IPS DF 6.9 (cell line): ENCODE data around the gene C2orf72.
"Not testable (repeated sequence)": the region's sequence is repeated elsewhere in the genome, so short reads cannot be mapped to it uniquely, and the experiment has no call there.

Experiments
- DNase-seq: peaks from one replicate; pipeline ENCODE4 v3.0.0-alpha.2; 2013; ENCODE audit warnings: low read depth, low spot score
- H3K27ac ChIP-seq: one replicate; pipeline ENCODE4 v1.5.1; 2013; ENCODE audit warnings: low read length, control low read depth
- H3K27me3 ChIP-seq: 2 replicates; pipeline ENCODE4 v1.6.1; 2013; ENCODE audit warnings: mild to moderate bottlenecking, low read length; ENCODE audit not compliant: control insufficient read depth, insufficient read depth
- H3K36me3 ChIP-seq: 2 replicates; pipeline ENCODE4 v1.6.1; 2013; ENCODE audit warnings: low read length; ENCODE audit not compliant: control insufficient read depth, insufficient read depth
- H3K4me1 ChIP-seq: 2 replicates; pipeline ENCODE4 v1.6.1; 2013; ENCODE audit warnings: low read length; ENCODE audit not compliant: control insufficient read depth, insufficient read depth
- H3K4me3 ChIP-seq: 2 replicates; pipeline ENCODE4 v1.5.1; 2013; ENCODE audit warnings: mild to moderate bottlenecking, low read length
- H3K9me3 ChIP-seq: 2 replicates; pipeline ENCODE4 v1.6.1; 2013; ENCODE audit warnings: low read length, inconsistent platforms; ENCODE audit not compliant: control insufficient read depth, insufficient read depth
- WGBS: extraction: QIAGEN DNeasy Blood & Tissue Kit; methylation state at CpG from one replicate; pipeline ENCODE4 v1.1.7; 2013; ENCODE audit warnings: mixed read lengths, missing lambda C conversion rate; ENCODE audit not compliant: insufficient read length, insufficient coverage; 5-methylcytosine and 5-hydroxymethylcytosine counted together

The C2orf72 gene

GRCh38 chr2:231012463-231012862 is 24.9 kb upstream of the C2orf72 start:
- DNase-seq = no peak
- Histone ChIP-seq H3K27me3 (no peaks in the 10 kb centered on the region), H3K36me3 (no peaks in the 10 kb centered on the region), H3K9me3 (no peaks in the 10 kb centered on the region), H3K27ac (no peak overlapping the region), H3K4me1 (peaks cover 5% of the 10 kb centered on the region), H3K4me3 (no peak overlapping the region)
- WGBS = no CpG with 5 or more reads among the region's 3 CpGs

GRCh38 chr2:231013820-231014219 is 23.5 kb upstream of the C2orf72 start:
- H3K9me3 ChIP-seq = no peaks in the 10 kb centered on the region
- H3K36me3 ChIP-seq = no peaks in the 10 kb centered on the region
- H3K27me3 ChIP-seq = no peaks in the 10 kb centered on the region
- WGBS = no CpG with 5 or more reads among the region's 3 CpGs
- no peak overlapping the region for H3K27ac ChIP-seq
- no peak overlapping the region for H3K4me3 ChIP-seq
- no peak for DNase-seq
- peaks cover 5% of the 10 kb centered on the region for H3K4me1 ChIP-seq

GRCh38 chr2:231015478-231015877 is 21.8 kb upstream of the C2orf72 start:
- DNase-seq = no peak

GRCh38 chr2:231015926-231016325 is 21.4 kb upstream of the C2orf72 start:
- no peaks in the 10 kb centered on the region for H3K27me3 ChIP-seq
- H3K4me1 ChIP-seq = peaks cover 5% of the 10 kb centered on the region
- no peak for DNase-seq
- no peak overlapping the region for H3K27ac ChIP-seq
- no CpG with 5 or more reads among the region's 3 CpGs for WGBS
- no peak overlapping the region for H3K4me3 ChIP-seq
- no peaks in the 10 kb centered on the region for H3K36me3 ChIP-seq
- H3K9me3 ChIP-seq = no peaks in the 10 kb centered on the region

More at GRCh38 chr2:231015478-231015877, 21.8 kb upstream of the C2orf72 start:
- no peaks in the 10 kb centered on the region for H3K36me3 ChIP-seq
- no CpG with 5 or more reads among the region's 7 CpGs for WGBS
- no peak overlapping the region for H3K4me3 ChIP-seq
- no peak overlapping the region for H3K27ac ChIP-seq
- H3K4me1 ChIP-seq = peaks cover 5% of the 10 kb centered on the region
- no peaks in the 10 kb centered on the region for H3K27me3 ChIP-seq
- no peaks in the 10 kb centered on the region for H3K9me3 ChIP-seq

GRCh38 chr2:231016566-231017230 is 20.6 kb upstream of the C2orf72 start:
- Histone ChIP-seq H3K4me1 (peaks cover 5% of the 10 kb centered on the region), H3K9me3 (no peaks in the 10 kb centered on the region), H3K4me3 (no peak overlapping the region), H3K27ac (no peak overlapping the region), H3K27me3 (no peaks in the 10 kb centered on the region), H3K36me3 (no peaks in the 10 kb centered on the region)
- no peak for DNase-seq
- no CpG with 5 or more reads among the region's 6 CpGs for WGBS

GRCh38 chr2:231017231-231017598 is 20.1 kb upstream of the C2orf72 start:
- H3K4me3 ChIP-seq = no peak overlapping the region
- DNase-seq = no peak
- WGBS = no CpG with 5 or more reads among the region's 4 CpGs
- no peaks in the 10 kb centered on the region for H3K27me3 ChIP-seq
- no peak overlapping the region for H3K27ac ChIP-seq
- no peaks in the 10 kb centered on the region for H3K36me3 ChIP-seq
- H3K9me3 ChIP-seq = no peaks in the 10 kb centered on the region
- peaks cover 5% of the 10 kb centered on the region for H3K4me1 ChIP-seq

- no peaks in the 10 kb centered on the region for H3K36me3 ChIP-seq
- H3K27ac ChIP-seq = no peak overlapping the region
- H3K9me3 ChIP-seq = no peaks in the 10 kb centered on the region
- H3K4me3 ChIP-seq = no peak overlapping the region
- WGBS = no CpG with 5 or more reads among the region's 3 CpGs
- DNase-seq = no peak
- peaks cover 5% of the 10 kb centered on the region for H3K4me1 ChIP-seq
- H3K27me3 ChIP-seq = no peaks in the 10 kb centered on the region
Observed at GRCh38 chr2:231018184-231018583, 19.1 kb upstream of the C2orf72 start.

- WGBS = no CpG with 5 or more reads among the region's 3 CpGs
- not testable (repeated sequence) for H3K27me3 ChIP-seq, H3K27ac ChIP-seq, H3K9me3 ChIP-seq, DNase-seq, H3K4me3 ChIP-seq, H3K4me1 ChIP-seq, H3K36me3 ChIP-seq
Observed at GRCh38 chr2:231025059-231025458, 12.3 kb upstream of the C2orf72 start.

GRCh38 chr2:231028889-231029288 is 8.4 kb upstream of the C2orf72 start:
- DNase-seq = no peak
- Histone ChIP-seq H3K4me1 (no peaks in the 10 kb centered on the region), H3K36me3 (no peaks in the 10 kb centered on the region), H3K27me3 (no peaks in the 10 kb centered on the region), H3K27ac (no peak overlapping the region), H3K4me3 (no peak overlapping the region), H3K9me3 (no peaks in the 10 kb centered on the region)

GRCh38 chr2:231029563-231029962 is 7.8 kb upstream of the C2orf72 start:
- no peak overlapping the region for H3K27ac ChIP-seq
- no peaks in the 10 kb centered on the region for H3K36me3 ChIP-seq
- no peaks in the 10 kb centered on the region for H3K27me3 ChIP-seq
- no peaks in the 10 kb centered on the region for H3K4me1 ChIP-seq
- no peaks in the 10 kb centered on the region for H3K9me3 ChIP-seq
- H3K4me3 ChIP-seq = no peak overlapping the region
- no peak for DNase-seq
- no CpG with 5 or more reads among the region's 9 CpGs for WGBS

GRCh38 chr2:231030725-231031124 is 6.6 kb upstream of the C2orf72 start:
- no CpG with 5 or more reads among the region's 3 CpGs for WGBS
- H3K4me1 ChIP-seq = no peaks in the 10 kb centered on the region
- no peaks in the 10 kb centered on the region for H3K36me3 ChIP-seq
- H3K9me3 ChIP-seq = no peaks in the 10 kb centered on the region
- no peaks in the 10 kb centered on the region for H3K27me3 ChIP-seq
- no peak for DNase-seq
- H3K27ac ChIP-seq = no peak overlapping the region
- no peak overlapping the region for H3K4me3 ChIP-seq
